Gastrocnemius medialis (tissue), 4 donors: Measurements from ENCODE around the gene VPS35L.

Experiments used
- POLR2A ChIP-seq, 2 donors: fragments of 450-650 bp; IDR thresholded peaks; one replicate each; pipeline ENCODE4 v1.6.1; 2017; ENCODE audit warnings: antibody characterized with exemption in 2 of 2, mild to moderate bottlenecking in 2 of 2, moderate library complexity in 2 of 2
- TF ChIP-seq, protein P1 (sequence below), 5 experiments: fragments of 450-650 bp in 3 of 5; fragments of 200-600 bp in 2 of 5; sonication (generic) in 2 of 5; IDR thresholded peaks in 4 of 5; conservative IDR thresholded peaks in 1 of 5; 1 replicate in 4 of 5; 2 replicates in 1 of 5; pipeline ENCODE4 v1.5.1; 2016 to 2019; ENCODE audit warnings: antibody characterized with exemption in 5 of 5, mild to moderate bottlenecking in 3 of 5, moderate library complexity in 3 of 5

DNA sequence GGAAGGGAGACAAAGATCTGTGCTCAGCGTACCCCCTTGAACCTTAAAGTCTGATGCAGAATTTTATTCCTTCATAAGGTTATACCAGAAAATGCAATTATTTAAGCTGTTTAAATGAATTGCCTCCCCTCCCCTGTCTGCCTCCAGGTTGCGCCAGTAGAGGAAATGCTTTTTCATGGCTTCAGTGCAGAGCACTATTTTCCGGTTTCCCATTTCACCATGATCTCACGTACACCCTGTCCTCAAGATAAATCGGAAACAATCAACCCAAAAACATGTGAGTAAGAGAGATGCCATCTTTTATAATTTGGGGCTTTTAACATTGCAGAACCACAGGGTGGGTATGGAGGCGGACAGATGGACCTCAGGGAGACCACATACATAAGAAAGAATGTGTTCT lies 178.0 kb downstream of the VPS35L start:
- TF ChIP-seq, protein P1, sequence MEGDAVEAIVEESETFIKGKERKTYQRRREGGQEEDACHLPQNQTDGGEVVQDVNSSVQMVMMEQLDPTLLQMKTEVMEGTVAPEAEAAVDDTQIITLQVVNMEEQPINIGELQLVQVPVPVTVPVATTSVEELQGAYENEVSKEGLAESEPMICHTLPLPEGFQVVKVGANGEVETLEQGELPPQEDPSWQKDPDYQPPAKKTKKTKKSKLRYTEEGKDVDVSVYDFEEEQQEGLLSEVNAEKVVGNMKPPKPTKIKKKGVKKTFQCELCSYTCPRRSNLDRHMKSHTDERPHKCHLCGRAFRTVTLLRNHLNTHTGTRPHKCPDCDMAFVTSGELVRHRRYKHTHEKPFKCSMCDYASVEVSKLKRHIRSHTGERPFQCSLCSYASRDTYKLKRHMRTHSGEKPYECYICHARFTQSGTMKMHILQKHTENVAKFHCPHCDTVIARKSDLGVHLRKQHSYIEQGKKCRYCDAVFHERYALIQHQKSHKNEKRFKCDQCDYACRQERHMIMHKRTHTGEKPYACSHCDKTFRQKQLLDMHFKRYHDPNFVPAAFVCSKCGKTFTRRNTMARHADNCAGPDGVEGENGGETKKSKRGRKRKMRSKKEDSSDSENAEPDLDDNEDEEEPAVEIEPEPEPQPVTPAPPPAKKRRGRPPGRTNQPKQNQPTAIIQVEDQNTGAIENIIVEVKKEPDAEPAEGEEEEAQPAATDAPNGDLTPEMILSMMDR (IDR thresholded peaks at IDR 0.05 in 4 of 5, conservative IDR thresholded peaks at IDR 0.05 in 1 of 5), result no peak
- no peak for TF ChIP-seq POLR2A (IDR thresholded peaks at IDR 0.05)
